ENCODE results near the gene SLCO1B1. TPM values are rescaled to one million over a fixed set of nuclear protein-coding genes. Genes with fewer than 3 reads are reported as not detected.

Gene SLCO1B1
- total and polyA plus RNA-seq, 2 of the 8 experiments (the other 6 are each of a cell fraction or from before 2014, with no cell fraction given) = 0.13 TPM; not detected in 1

GRCh38 chr12:21129351-21129750, 1.6 kb upstream of the SLCO1B1 start (continued):
- TF ChIP-seq PHF8 (conservative IDR thresholded peaks at IDR 0.05; ENCODE audit: low read depth, low read length) = no peak
- TF ChIP-seq KDM4A (IDR thresholded peaks at IDR 0.05; ENCODE audit: low read depth, low read length, severe bottlenecking) = no peak
- no peak for TF ChIP-seq EP300 (IDR thresholded peaks at IDR 0.05; ENCODE audit: borderline replicate concordance in 1 of 2, low read depth in 2 of 2, low read length in 2 of 2)
- TF ChIP-seq FOSL1 (IDR thresholded peaks at IDR 0.05; ENCODE audit: insufficient read depth, low read depth, low read length) = no peak
- no peak for TF ChIP-seq HDAC2 (IDR thresholded peaks at IDR 0.05; ENCODE audit: borderline replicate concordance in 1 of 2, low read depth in 2 of 2, low read length in 2 of 2)

All from H1 (cell line).